ENCODE results near the gene TIMP3.
"Not testable (repeated sequence)": the region's sequence is repeated elsewhere in the genome, so short reads cannot be mapped to it uniquely, and the experiment has no call there.

The TIMP3 gene

GRCh38 chr22:32858121-32858703, 56.7 kb downstream of the TIMP3 start:
- FAIRE-seq: no peak

GRCh38 chr22:32858957-32859356, 57.5 kb downstream of the TIMP3 start:
- no peak for FAIRE-seq

- FAIRE-seq: no peak
Observed at GRCh38 chr22:32859743-32860142, 58.2 kb downstream of the TIMP3 start.

- FAIRE-seq: no peak
Observed at GRCh38 chr22:32861330-32861729, 59.8 kb downstream of the TIMP3 start.

GRCh38 chr22:32862083-32862482, 60.6 kb downstream of the TIMP3 start:
- no peak for FAIRE-seq

- no peak for FAIRE-seq
Observed at GRCh38 chr22:32862936-32863661, 61.6 kb downstream of the TIMP3 start.

- FAIRE-seq: no peak
Observed at GRCh38 chr22:32864041-32864440, 62.5 kb downstream of the TIMP3 start.

GRCh38 chr22:32864596-32864995, 63.1 kb downstream of the TIMP3 start:
- no peak for FAIRE-seq

- FAIRE-seq: no peak
Observed at GRCh38 chr22:32866953-32867352, 65.4 kb downstream of the TIMP3 start.

GRCh38 chr22:32868946-32869345, 67.4 kb downstream of the TIMP3 start:
- FAIRE-seq: no peak

- no peak for FAIRE-seq
Observed at GRCh38 chr22:32870474-32870873, 69.0 kb downstream of the TIMP3 start.

GRCh38 chr22:32873604-32874003, 72.1 kb downstream of the TIMP3 start:
- FAIRE-seq: not testable (repeated sequence)

- no peak for FAIRE-seq
Observed at GRCh38 chr22:32874385-32874784, 72.9 kb downstream of the TIMP3 start.

GRCh38 chr22:32874976-32875375, 73.5 kb downstream of the TIMP3 start:
- FAIRE-seq: no peak

- no peak for FAIRE-seq
Observed at GRCh38 chr22:32876516-32876915, 75.0 kb downstream of the TIMP3 start.

GRCh38 chr22:32877196-32877595, 75.7 kb downstream of the TIMP3 start:
- FAIRE-seq: no peak

- FAIRE-seq: no peak
Observed at GRCh38 chr22:32879550-32879949, 78.0 kb downstream of the TIMP3 start.

- no peak for FAIRE-seq
Observed at GRCh38 chr22:32880061-32880460, 78.6 kb downstream of the TIMP3 start.

- no peak for FAIRE-seq
Observed at GRCh38 chr22:32880505-32880892, 79.0 kb downstream of the TIMP3 start.

GRCh38 chr22:32880893-32881596, 79.5 kb downstream of the TIMP3 start:
- no peak for FAIRE-seq

GRCh38 chr22:32882360-32882755, 80.9 kb downstream of the TIMP3 start:
- no peak for FAIRE-seq

- no peak for FAIRE-seq
Observed at GRCh38 chr22:32882774-32883530, 81.4 kb downstream of the TIMP3 start.

GRCh38 chr22:32887324-32887980, 85.9 kb downstream of the TIMP3 start:
- FAIRE-seq: no peak

Data from G401.6 (cell line).